Body of pancreas (tissue), 4 donors: ENCODE data around the gene NIN.

Source experiments
- CTCF ChIP-seq, 7 experiments: fragments of 450-650 bp in 4 of 7; fragments of 200-600 bp in 3 of 7; sonication (generic) in 3 of 7; IDR thresholded peaks; one replicate each; pipeline ENCODE4 v1.5.1; 2016 to 2019; ENCODE audit warnings: antibody characterized with exemption in 7 of 7
- POLR2A ChIP-seq, 3 donors: fragments of 450-650 bp; IDR thresholded peaks; one replicate each; pipeline ENCODE4 v1.6.1; 2016; ENCODE audit warnings: antibody characterized with exemption in 3 of 3, mild to moderate bottlenecking in 2 of 3

GRCh38 chr14:50792634-50793068 lies 38.3 kb downstream of the NIN start:
- TF ChIP-seq CTCF (IDR thresholded peaks at IDR 0.05) (no peak), POLR2A (IDR thresholded peaks at IDR 0.05) (no peak)
